T follicular helper cell (primary cell): ENCODE data around the gene CCDC85A.
"Not testable (repeated sequence)": the region's sequence is repeated elsewhere in the genome, so short reads cannot be mapped to it uniquely, and the experiment has no call there.

Experiments used
- DNase-seq: peaks from one replicate; pipeline ENCODE4 v3.0.0-alpha.2; 2020; ENCODE audit warnings: low read depth
- total RNA-seq, 2 experiments: gene quantifications; one replicate each; lab custom pipeline; 2026; lab: John Stamatoyannopoulos, UW

CCDC85A gene
- total RNA-seq: 0 reads per million in 2 experiments

GRCh38 chr2:56183643-56184499 is at the start of gene CCDC85A:
TSS of gene CCDC85A (plus strand) at chr2:56183990. CDS start at chr2:56184625, 635 bp downstream.
- DNase-seq: peak; percentile 14

- no peak for DNase-seq
These were observed 48.9 kb upstream of the CCDC85A start for GRCh38 chr2:56134861-56135260.

GRCh38 chr2:56142497-56143061 is 41.2 kb upstream of the CCDC85A start:
- DNase-seq: not testable (repeated sequence)

- DNase-seq: no peak
These were observed 35.9 kb upstream of the CCDC85A start for GRCh38 chr2:56147907-56148306.

- DNase-seq: no peak
These were observed 35.0 kb upstream of the CCDC85A start for GRCh38 chr2:56148825-56149224.

- no peak for DNase-seq
These were observed 31.9 kb upstream of the CCDC85A start for GRCh38 chr2:56151841-56152240.

GRCh38 chr2:56155188-56155587 is 28.6 kb upstream of the CCDC85A start:
- no peak for DNase-seq

GRCh38 chr2:56159875-56160274 is 23.9 kb upstream of the CCDC85A start:
- not testable (repeated sequence) for DNase-seq

GRCh38 chr2:56167616-56168562 is 15.9 kb upstream of the CCDC85A start:
- no peak for DNase-seq

- no peak for DNase-seq
These were observed 14.3 kb upstream of the CCDC85A start for GRCh38 chr2:56169521-56169920.

- DNase-seq: no peak
These were observed 13.3 kb upstream of the CCDC85A start for GRCh38 chr2:56170504-56170903.

GRCh38 chr2:56170988-56171387 is 12.8 kb upstream of the CCDC85A start:
- no peak for DNase-seq

GRCh38 chr2:56175779-56176178 is 8.0 kb upstream of the CCDC85A start:
- DNase-seq: no peak

- no peak for DNase-seq
These were observed 6.2 kb upstream of the CCDC85A start for GRCh38 chr2:56177420-56178220.

GRCh38 chr2:56179931-56180330 is 3.9 kb upstream of the CCDC85A start:
- no peak for DNase-seq

GRCh38 chr2:56182420-56182819 is 1.4 kb upstream of the CCDC85A start:
- DNase-seq: no peak

GRCh38 chr2:56184500-56185011 is 766 bp downstream of the CCDC85A start:
- no peak for DNase-seq

GRCh38 chr2:56185101-56185581 is 1.4 kb downstream of the CCDC85A start:
- DNase-seq: no peak

GRCh38 chr2:56185582-56186046 is 1.8 kb downstream of the CCDC85A start:
- no peak for DNase-seq

GRCh38 chr2:56191617-56192016 is 7.8 kb downstream of the CCDC85A start:
- no peak for DNase-seq
